Neural cell (in vitro differentiated cells): ENCODE measurements around the gene SCGB1C1. TPM values are rescaled to one million over a fixed set of nuclear protein-coding genes. Genes with fewer than 3 reads are reported as not detected.

ENCODE experiments used
- H2AFZ ChIP-seq: fragments of 200-600, 300-800 bp; sonication (generic), shearing (Covaris generic); 2 replicates; pipeline ENCODE4 v1.6.0; 2014; ENCODE audit warnings: low read depth, mild to moderate bottlenecking, antibody characterized with exemption, low read length, moderate library complexity
- H3F3A ChIP-seq: fragments of 200-600 bp; shearing (Covaris generic); 2 replicates; pipeline ENCODE4 v1.6.1; 2016; ENCODE audit warnings: mild to moderate bottlenecking, moderate library complexity, mixed read lengths, antibody characterized with exemption, low read length; ENCODE audit not compliant: insufficient read depth, poor library complexity, severe bottlenecking
- H3K27ac ChIP-seq: fragments of 200-600, 300-800 bp; sonication (generic), shearing (Covaris generic); 2 replicates; pipeline ENCODE4 v1.5.1; 2014; ENCODE audit warnings: mild to moderate bottlenecking, low read length, moderate library complexity
- H3K27me3 ChIP-seq: fragments of 300-800, 200-600 bp; sonication (generic), shearing (Covaris generic); 2 replicates; pipeline ENCODE4 v1.6.0; 2014; ENCODE audit warnings: mild to moderate bottlenecking, low read depth, low read length, moderate library complexity; ENCODE audit not compliant: insufficient read depth
- H3K36me3 ChIP-seq: fragments of 300-800, 200-600 bp; sonication (generic), shearing (Covaris generic); 2 replicates; pipeline ENCODE4 v1.5.1; 2014; ENCODE audit warnings: mild to moderate bottlenecking, antibody characterized with exemption, low read length, moderate library complexity; ENCODE audit not compliant: insufficient read depth
- H3K4me2 ChIP-seq: fragments of 300-800, 200-600 bp; sonication (generic), shearing (Covaris generic); 2 replicates; pipeline ENCODE4 v1.6.0; 2014; ENCODE audit warnings: mild to moderate bottlenecking, low read length
- H3K4me3 ChIP-seq: fragments of 300-800, 200-600 bp; sonication (generic), shearing (Covaris generic); 2 replicates; pipeline ENCODE4 v1.5.1; 2014; ENCODE audit warnings: mild to moderate bottlenecking, low read length, moderate library complexity
- H3K79me2 ChIP-seq: fragments of 200-600 bp; shearing (Covaris generic); replicated peaks from 2 replicates; pipeline ENCODE4 v1.6.0; 2014; ENCODE audit warnings: mild to moderate bottlenecking, low read length, moderate library complexity; ENCODE audit not compliant: insufficient read depth
- H3K9ac ChIP-seq: fragments of 300-800, 200-600 bp; sonication (generic), shearing (Covaris generic); 2 replicates; pipeline ENCODE4 v1.6.1; 2016; ENCODE audit warnings: mild to moderate bottlenecking, low read length, mixed read lengths
- H3K9me2 ChIP-seq: fragments of 200-600 bp; shearing (Covaris generic); 2 replicates; pipeline ENCODE4 v1.6.1; 2016; ENCODE audit warnings: mild to moderate bottlenecking, low read length, mixed read lengths; ENCODE audit not compliant: insufficient read depth
- H3K9me3 ChIP-seq: fragments of 200-600, 300-800 bp; sonication (generic), shearing (Covaris generic); 2 replicates; pipeline ENCODE4 v1.6.1; 2016; ENCODE audit warnings: mild to moderate bottlenecking, mixed run types, low read length, moderate library complexity, mixed read lengths
- H4K20me1 ChIP-seq: fragments of 200-600 bp; shearing (Covaris generic); 2 replicates; pipeline ENCODE4 v1.6.1; 2016; ENCODE audit warnings: mild to moderate bottlenecking, mixed run types; ENCODE audit not compliant: insufficient read depth
- EP300 ChIP-seq: fragments of 450-650 bp; conservative IDR thresholded peaks from 2 replicates; pipeline ENCODE4 v1.6.1; 2014; ENCODE audit warnings: antibody characterized with exemption, mild to moderate bottlenecking, moderate library complexity; ENCODE audit not compliant: poor library complexity, severe bottlenecking
- EZH2 ChIP-seq: fragments of 200-600, 300-800 bp; shearing (Covaris generic), sonication (generic); IDR thresholded peaks from 2 replicates; pipeline ENCODE4 v1.6.1; 2014; ENCODE audit warnings: antibody characterized with exemption, low read length, borderline replicate concordance, mild to moderate bottlenecking; ENCODE audit not compliant: insufficient read depth, poor library complexity, severe bottlenecking
- MXI1 ChIP-seq: fragments of 450-650 bp; conservative IDR thresholded peaks from 2 replicates; pipeline ENCODE4 v1.6.1; 2014; ENCODE audit warnings: antibody characterized with exemption, mild to moderate bottlenecking; ENCODE audit not compliant: poor library complexity, severe bottlenecking
- POLR2AphosphoS5 ChIP-seq: IDR thresholded peaks from 2 replicates; pipeline ENCODE4 v1.6.1; 2012
- RAD21 ChIP-seq: fragments of 450-650 bp; conservative IDR thresholded peaks from 2 replicates; pipeline ENCODE4 v1.6.1; 2014; ENCODE audit warnings: antibody characterized with exemption, mild to moderate bottlenecking, moderate library complexity
- SMC3 ChIP-seq: fragments of 450-650 bp; conservative IDR thresholded peaks from 2 replicates; pipeline ENCODE4 v1.6.1; 2014; ENCODE audit warnings: antibody characterized with exemption, mild to moderate bottlenecking, moderate library complexity; ENCODE audit not compliant: poor library complexity
- TAF1 ChIP-seq: IDR thresholded peaks from 2 replicates; pipeline ENCODE4 v1.6.1; 2012; ENCODE audit warnings: low read depth
- polyA plus RNA-seq: library from polyadenylated mRNA; depleted of rRNA; stranded (reverse); fragments of >200 nt; gene quantifications from 2 replicates; pipeline ENCODE4 v1.2.3, GENCODE V29; 2014
- TF ChIP-seq, protein P1 (sequence below): IDR thresholded peaks from 2 replicates; pipeline ENCODE4 v1.6.1; 2012; ENCODE audit warnings: borderline replicate concordance
- TF ChIP-seq, protein P2 (sequence below): fragments of 450-650 bp; IDR thresholded peaks from 2 replicates; pipeline ENCODE4 v1.5.1; 2014; ENCODE audit warnings: antibody characterized with exemption, mild to moderate bottlenecking, moderate library complexity; ENCODE audit not compliant: poor library complexity, severe bottlenecking

The SCGB1C1 gene
- polyA plus RNA-seq, 1 donor from 2014 or later = not detected

DNA sequence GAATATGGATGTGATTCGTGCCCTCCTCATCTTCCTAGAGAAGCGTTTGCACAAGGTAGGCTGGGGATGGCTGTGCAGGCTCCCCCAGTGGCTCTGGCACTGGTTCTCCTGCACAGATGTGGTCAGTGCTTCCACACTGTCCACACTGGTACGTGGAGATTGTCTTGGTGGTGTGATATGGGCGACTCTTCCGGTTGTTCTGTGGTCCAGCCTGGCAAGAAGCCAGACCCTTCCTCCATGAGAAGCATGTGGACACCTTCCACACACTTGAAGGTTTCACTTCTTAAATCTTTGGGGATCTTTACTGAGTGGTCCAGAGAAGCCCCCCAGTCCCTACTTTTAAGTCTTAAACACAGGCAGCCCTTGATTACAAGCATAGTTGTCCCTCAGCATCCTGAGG is 18.4 kb downstream of the SCGB1C1 start:
- Histone ChIP-seq H4K20me1 (peaks cover 3% of the 10 kb centered on the region), H3K4me3 (no peak overlapping the region), H3K9ac (no peak overlapping the region), H3K27ac (no peak overlapping the region), H3K9me3 (no peaks in the 10 kb centered on the region), H3K36me3 (no peaks in the 10 kb centered on the region), H2AFZ (no peak overlapping the region), H3K27me3 (no peaks in the 10 kb centered on the region), H3K79me2 (peaks cover 22% of the 10 kb centered on the region), H3K4me2 (no peak overlapping the region), H3K9me2 (no peaks in the 10 kb centered on the region), H3F3A (no peaks in the 10 kb centered on the region)
- TF ChIP-seq EZH2 (no peak), EP300 (no peak), POLR2AphosphoS5 (no peak), RAD21 (no peak), MXI1 (no peak), TAF1 (no peak), SMC3 (no peak)
- TF ChIP-seq, protein P1, sequence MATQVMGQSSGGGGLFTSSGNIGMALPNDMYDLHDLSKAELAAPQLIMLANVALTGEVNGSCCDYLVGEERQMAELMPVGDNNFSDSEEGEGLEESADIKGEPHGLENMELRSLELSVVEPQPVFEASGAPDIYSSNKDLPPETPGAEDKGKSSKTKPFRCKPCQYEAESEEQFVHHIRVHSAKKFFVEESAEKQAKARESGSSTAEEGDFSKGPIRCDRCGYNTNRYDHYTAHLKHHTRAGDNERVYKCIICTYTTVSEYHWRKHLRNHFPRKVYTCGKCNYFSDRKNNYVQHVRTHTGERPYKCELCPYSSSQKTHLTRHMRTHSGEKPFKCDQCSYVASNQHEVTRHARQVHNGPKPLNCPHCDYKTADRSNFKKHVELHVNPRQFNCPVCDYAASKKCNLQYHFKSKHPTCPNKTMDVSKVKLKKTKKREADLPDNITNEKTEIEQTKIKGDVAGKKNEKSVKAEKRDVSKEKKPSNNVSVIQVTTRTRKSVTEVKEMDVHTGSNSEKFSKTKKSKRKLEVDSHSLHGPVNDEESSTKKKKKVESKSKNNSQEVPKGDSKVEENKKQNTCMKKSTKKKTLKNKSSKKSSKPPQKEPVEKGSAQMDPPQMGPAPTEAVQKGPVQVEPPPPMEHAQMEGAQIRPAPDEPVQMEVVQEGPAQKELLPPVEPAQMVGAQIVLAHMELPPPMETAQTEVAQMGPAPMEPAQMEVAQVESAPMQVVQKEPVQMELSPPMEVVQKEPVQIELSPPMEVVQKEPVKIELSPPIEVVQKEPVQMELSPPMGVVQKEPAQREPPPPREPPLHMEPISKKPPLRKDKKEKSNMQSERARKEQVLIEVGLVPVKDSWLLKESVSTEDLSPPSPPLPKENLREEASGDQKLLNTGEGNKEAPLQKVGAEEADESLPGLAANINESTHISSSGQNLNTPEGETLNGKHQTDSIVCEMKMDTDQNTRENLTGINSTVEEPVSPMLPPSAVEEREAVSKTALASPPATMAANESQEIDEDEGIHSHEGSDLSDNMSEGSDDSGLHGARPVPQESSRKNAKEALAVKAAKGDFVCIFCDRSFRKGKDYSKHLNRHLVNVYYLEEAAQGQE = no peak
- TF ChIP-seq, protein P2, sequence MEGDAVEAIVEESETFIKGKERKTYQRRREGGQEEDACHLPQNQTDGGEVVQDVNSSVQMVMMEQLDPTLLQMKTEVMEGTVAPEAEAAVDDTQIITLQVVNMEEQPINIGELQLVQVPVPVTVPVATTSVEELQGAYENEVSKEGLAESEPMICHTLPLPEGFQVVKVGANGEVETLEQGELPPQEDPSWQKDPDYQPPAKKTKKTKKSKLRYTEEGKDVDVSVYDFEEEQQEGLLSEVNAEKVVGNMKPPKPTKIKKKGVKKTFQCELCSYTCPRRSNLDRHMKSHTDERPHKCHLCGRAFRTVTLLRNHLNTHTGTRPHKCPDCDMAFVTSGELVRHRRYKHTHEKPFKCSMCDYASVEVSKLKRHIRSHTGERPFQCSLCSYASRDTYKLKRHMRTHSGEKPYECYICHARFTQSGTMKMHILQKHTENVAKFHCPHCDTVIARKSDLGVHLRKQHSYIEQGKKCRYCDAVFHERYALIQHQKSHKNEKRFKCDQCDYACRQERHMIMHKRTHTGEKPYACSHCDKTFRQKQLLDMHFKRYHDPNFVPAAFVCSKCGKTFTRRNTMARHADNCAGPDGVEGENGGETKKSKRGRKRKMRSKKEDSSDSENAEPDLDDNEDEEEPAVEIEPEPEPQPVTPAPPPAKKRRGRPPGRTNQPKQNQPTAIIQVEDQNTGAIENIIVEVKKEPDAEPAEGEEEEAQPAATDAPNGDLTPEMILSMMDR = no peak

DNA sequence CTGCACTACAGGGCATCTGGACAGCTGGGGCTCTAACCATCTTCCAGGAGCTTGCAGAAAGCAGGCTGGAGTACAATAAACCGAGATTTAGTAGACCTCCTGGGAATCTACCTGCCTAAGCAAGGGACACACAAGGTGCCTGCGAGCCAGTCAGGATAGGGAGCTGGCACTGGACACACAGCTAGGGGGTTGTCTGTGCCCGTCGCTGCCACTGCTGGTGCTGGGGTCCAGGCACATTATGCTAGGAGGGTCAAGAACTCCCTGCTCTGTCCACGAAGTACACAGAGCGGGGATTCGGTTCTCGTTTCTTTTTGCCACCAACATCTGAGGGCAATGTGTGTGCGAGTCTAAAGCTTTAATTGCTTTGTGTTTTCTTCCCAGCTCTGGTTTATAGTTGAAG is 18.9 kb downstream of the SCGB1C1 start:
- no peaks in the 10 kb centered on the region for H3K27me3 ChIP-seq
- no peaks in the 10 kb centered on the region for H3K36me3 ChIP-seq
- no peaks in the 10 kb centered on the region for H3K9me2 ChIP-seq
- no peak overlapping the region for H3K9ac ChIP-seq
- H3K4me2 ChIP-seq = no peak overlapping the region
- no peak overlapping the region for H3K4me3 ChIP-seq
- H3K79me2 ChIP-seq = peaks cover 18% of the 10 kb centered on the region
- peaks cover 3% of the 10 kb centered on the region for H4K20me1 ChIP-seq
- no peak overlapping the region for H2AFZ ChIP-seq
- H3K9me3 ChIP-seq = no peaks in the 10 kb centered on the region
- H3F3A ChIP-seq = no peaks in the 10 kb centered on the region
- H3K27ac ChIP-seq = no peak overlapping the region
- TF ChIP-seq, protein P1 = no peak
- no peak for TF ChIP-seq MXI1
